Measurements from ENCODE around the gene CXorf58. TPM values are rescaled to one million over a fixed set of nuclear protein-coding genes. Genes with fewer than 3 reads are reported as not detected.

The CXorf58 gene
- total and polyA plus RNA-seq, 9 of the 15 experiments (the other 6 are each of a cell fraction or from before 2014, with no cell fraction given): 0.10 to 0.27 (median 0.16) TPM; not detected in 3

DNA sequence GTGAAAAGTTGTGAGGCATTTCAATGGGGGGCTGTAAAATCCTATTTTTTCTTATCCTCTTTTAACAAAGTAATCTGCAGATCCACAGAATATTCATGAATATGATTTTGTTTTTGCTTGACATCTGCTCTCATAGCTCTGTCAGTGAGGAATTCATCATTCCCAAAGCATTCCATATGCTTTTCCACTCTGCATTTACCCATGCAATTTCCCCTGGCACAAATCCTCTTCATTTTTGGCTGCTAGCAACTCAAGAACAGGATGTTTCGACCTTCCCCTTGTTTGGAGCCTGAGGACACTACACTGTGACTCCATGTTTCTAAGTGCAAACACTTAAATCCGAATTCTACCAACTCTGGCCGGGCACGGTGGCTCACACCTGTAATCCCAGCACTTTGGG, 70.7 kb downstream of the CXorf58 start (continued):
- TF ChIP-seq CC2D1A (IDR thresholded peaks at IDR 0.05) (no peak), NR4A1 (CRISPR knock-in tag; IDR thresholded peaks at IDR 0.05) (no peak), NR4A1 (tag; IDR thresholded peaks at IDR 0.05) (no peak)

DNA sequence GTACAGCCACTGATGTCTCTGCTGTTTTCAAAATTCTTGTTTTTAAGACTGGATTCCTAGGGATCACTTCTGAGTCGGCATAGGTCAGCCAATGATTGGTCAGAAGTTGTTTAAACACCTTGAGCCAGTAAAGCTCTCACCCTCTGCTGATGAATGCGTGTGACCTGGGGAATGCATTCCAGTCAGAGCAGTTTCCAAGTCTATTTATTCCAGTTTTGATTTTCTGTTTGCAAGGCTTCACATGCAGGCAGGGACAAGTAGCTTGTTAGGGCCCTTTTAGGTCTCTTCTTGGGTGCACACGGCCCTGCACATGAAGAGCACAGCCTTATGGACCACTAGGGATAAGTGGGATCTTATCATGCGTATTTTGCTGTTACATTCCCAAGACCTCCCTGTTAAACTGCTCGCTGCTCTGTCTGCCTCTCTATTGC, 72.2 kb downstream of the CXorf58 start:
- intact Hi-C loops (cut with micrococcal nuclease) (no loop called here), in situ Hi-C loops (cut with MboI) (no loop called here)
- POLR2A ChIA-PET: interaction anchor here (0.9 to 1.2 kb wide), 2 partner anchors 12 to 32 kb away, joined by 3 read pairs; no protein-coding TSS in a partner anchor
- Histone ChIP-seq H3K4me3 (no peak overlapping the region), H3K4me1 (replicated peaks in 1 of 2; ENCODE audit: control insufficient read depth in 2 of 2, insufficient read depth in 2 of 2, low read length in 2 of 2) (peaks cover 0 to 3% of the 10 kb centered on the region in 2 experiments; a peak in 2 of 5 replicates), H3K9me1 (ENCODE audit: control insufficient read depth, insufficient read depth, low read length) (no peaks in the 10 kb centered on the region), H3K36me3 (ENCODE audit: control insufficient read depth, insufficient read depth, low read length) (peaks cover 16% of the 10 kb centered on the region; the same call in 1 of the 3 replicates), H2AFZ (ENCODE audit: low read depth, low read length) (no peak overlapping the region), H4K20me1 (replicated peaks; ENCODE audit: control insufficient read depth, insufficient read depth, low read length) (no peaks in the 10 kb centered on the region), H3K9ac (ENCODE audit: insufficient read depth in 1 of 2, low read depth in 2 of 2, low read length in 2 of 2) (no peak overlapping the region), H3K79me2 (ENCODE audit: control insufficient read depth, insufficient read depth, low read length) (0 out of 3 replicates have a peak, but pooled peaks cover 1% of the 10 kb centered on the region), H3K27me3 (ENCODE audit: control insufficient read depth in 2 of 2, insufficient read depth in 2 of 2, low read length in 2 of 2) (no peaks in the 10 kb centered on the region), H3K9me3 (replicated peaks; ENCODE audit: control insufficient read depth, insufficient read depth, low read depth, low read length) (no peaks in the 10 kb centered on the region), H3K27ac (ENCODE audit: extremely low read depth, low read depth, low read length) (no peak overlapping the region), H3K4me2 (ENCODE audit: insufficient read depth, low read length) (no peak overlapping the region)
- ATAC-seq (peak; percentile 60), FAIRE-seq (no peak), DNase-seq (ENCODE audit: extremely low read depth in 1 of 4, low spot score in 3 of 4) (no peak)
- WGBS (ENCODE audit: insufficient coverage, low coverage, missing lambda C conversion rate): 20% methylated on average over 5 of the region's 5 CpGs
- TF ChIP-seq, protein P1, sequence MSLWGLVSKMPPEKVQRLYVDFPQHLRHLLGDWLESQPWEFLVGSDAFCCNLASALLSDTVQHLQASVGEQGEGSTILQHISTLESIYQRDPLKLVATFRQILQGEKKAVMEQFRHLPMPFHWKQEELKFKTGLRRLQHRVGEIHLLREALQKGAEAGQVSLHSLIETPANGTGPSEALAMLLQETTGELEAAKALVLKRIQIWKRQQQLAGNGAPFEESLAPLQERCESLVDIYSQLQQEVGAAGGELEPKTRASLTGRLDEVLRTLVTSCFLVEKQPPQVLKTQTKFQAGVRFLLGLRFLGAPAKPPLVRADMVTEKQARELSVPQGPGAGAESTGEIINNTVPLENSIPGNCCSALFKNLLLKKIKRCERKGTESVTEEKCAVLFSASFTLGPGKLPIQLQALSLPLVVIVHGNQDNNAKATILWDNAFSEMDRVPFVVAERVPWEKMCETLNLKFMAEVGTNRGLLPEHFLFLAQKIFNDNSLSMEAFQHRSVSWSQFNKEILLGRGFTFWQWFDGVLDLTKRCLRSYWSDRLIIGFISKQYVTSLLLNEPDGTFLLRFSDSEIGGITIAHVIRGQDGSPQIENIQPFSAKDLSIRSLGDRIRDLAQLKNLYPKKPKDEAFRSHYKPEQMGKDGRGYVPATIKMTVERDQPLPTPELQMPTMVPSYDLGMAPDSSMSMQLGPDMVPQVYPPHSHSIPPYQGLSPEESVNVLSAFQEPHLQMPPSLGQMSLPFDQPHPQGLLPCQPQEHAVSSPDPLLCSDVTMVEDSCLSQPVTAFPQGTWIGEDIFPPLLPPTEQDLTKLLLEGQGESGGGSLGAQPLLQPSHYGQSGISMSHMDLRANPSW (CRISPR knock-in tag; IDR thresholded peaks at IDR 0.05): no peak
- 0 out of 2 replicates have a peak, but pooled peaks have one; percentile 21 for TF ChIP-seq CC2D1A (IDR thresholded peaks at IDR 0.05)
- CTCF ChIA-PET (ENCODE audit: low intra/inter-chr PET ratio): no interaction called here
- BruUV-seq (replicated peaks): no TSS peak
